DOHH2 (cell line): ENCODE results near the gene ENDOV.

Experiments
- EZH2phosphoT487 ChIP-seq: fragments of 200-600 bp; sonication (generic); IDR thresholded peaks from 2 replicates; pipeline ENCODE4 v1.6.1; 2017; ENCODE audit warnings: borderline replicate concordance, mild to moderate bottlenecking, antibody characterized with exemption, low read length, moderate library complexity, mixed read lengths
- TF ChIP-seq, protein P1 (sequence below): fragments of 200-600 bp; sonication (generic); IDR thresholded peaks from one replicate; pipeline ENCODE4 v1.5.1; 2014; ENCODE audit warnings: antibody characterized with exemption, mild to moderate bottlenecking, low read depth, low read length; ENCODE audit not compliant: poor library complexity, severe bottlenecking

DNA sequence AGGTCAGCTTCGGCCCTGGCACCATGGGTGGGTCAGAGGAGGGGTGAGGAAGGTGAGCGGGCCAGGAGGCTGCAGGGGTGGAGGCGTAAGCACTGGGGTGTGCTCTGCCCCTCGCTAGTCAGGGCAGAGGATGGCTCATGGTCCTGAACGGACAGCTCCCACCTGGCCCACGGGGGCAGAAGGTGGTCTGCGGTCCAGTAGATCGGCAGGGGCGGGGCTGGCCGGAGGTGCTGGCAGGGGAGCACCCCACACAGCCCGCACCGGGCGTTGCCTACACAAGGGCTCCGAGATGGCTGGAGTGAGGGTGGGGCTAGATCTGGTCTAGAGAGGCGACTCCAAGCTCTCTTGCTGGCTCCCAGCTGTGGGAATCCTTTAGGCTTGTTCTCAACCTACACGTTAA is 53.3 kb downstream of the ENDOV start:
- TF ChIP-seq, protein P1, sequence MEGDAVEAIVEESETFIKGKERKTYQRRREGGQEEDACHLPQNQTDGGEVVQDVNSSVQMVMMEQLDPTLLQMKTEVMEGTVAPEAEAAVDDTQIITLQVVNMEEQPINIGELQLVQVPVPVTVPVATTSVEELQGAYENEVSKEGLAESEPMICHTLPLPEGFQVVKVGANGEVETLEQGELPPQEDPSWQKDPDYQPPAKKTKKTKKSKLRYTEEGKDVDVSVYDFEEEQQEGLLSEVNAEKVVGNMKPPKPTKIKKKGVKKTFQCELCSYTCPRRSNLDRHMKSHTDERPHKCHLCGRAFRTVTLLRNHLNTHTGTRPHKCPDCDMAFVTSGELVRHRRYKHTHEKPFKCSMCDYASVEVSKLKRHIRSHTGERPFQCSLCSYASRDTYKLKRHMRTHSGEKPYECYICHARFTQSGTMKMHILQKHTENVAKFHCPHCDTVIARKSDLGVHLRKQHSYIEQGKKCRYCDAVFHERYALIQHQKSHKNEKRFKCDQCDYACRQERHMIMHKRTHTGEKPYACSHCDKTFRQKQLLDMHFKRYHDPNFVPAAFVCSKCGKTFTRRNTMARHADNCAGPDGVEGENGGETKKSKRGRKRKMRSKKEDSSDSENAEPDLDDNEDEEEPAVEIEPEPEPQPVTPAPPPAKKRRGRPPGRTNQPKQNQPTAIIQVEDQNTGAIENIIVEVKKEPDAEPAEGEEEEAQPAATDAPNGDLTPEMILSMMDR = no peak
- no peak for TF ChIP-seq EZH2phosphoT487
